ENCODE measurements around the gene KRTAP22-1.

KRTAP22-1 gene

GRCh38 chr21:30600787-30601186 is at the start of gene KRTAP22-1:
Gene KRTAP22-1, plus strand, starts transcription at chr21:30601087.
- DNase-seq (ENCODE audit: low read depth in 2 of 2) = no peak

- no peak for DNase-seq (ENCODE audit: low read depth in 2 of 2)
These were observed 48.1 kb upstream of the KRTAP22-1 start for GRCh38 chr21:30552782-30553181.

GRCh38 chr21:30555095-30555494 is 45.8 kb upstream of the KRTAP22-1 start:
- DNase-seq (ENCODE audit: low read depth in 2 of 2) = no peak

GRCh38 chr21:30561264-30561895 is 39.5 kb upstream of the KRTAP22-1 start, which contains the start of gene KRTAP19-7:
Gene KRTAP19-7, minus strand, starts transcription at chr21:30561314. Its CDS starts 25 bp downstream, at chr21:30561289.
- no peak for DNase-seq (ENCODE audit: low read depth in 2 of 2)

- DNase-seq (ENCODE audit: low read depth in 2 of 2) = no peak
These were observed 38.9 kb upstream of the KRTAP22-1 start for GRCh38 chr21:30561957-30562356.

- no peak for DNase-seq (ENCODE audit: low read depth in 2 of 2)
These were observed 37.8 kb upstream of the KRTAP22-1 start for GRCh38 chr21:30563072-30563471.

GRCh38 chr21:30563630-30564029 is 37.3 kb upstream of the KRTAP22-1 start:
- DNase-seq (ENCODE audit: low read depth in 2 of 2) = no peak

GRCh38 chr21:30567617-30568016 is 33.3 kb upstream of the KRTAP22-1 start:
- DNase-seq (ENCODE audit: low read depth in 2 of 2) = no peak

- no peak for DNase-seq (ENCODE audit: low read depth in 2 of 2)
These were observed 23.1 kb upstream of the KRTAP22-1 start for GRCh38 chr21:30577766-30578165.

- no peak for DNase-seq (ENCODE audit: low read depth in 2 of 2)
These were observed 21.5 kb upstream of the KRTAP22-1 start for GRCh38 chr21:30579346-30579745.

- no peak for DNase-seq (ENCODE audit: low read depth in 2 of 2)
These were observed 20.8 kb upstream of the KRTAP22-1 start for GRCh38 chr21:30580132-30580531.

- no peak for DNase-seq (ENCODE audit: low read depth in 2 of 2)
These were observed 18.0 kb upstream of the KRTAP22-1 start for GRCh38 chr21:30582870-30583269.

- no peak for DNase-seq (ENCODE audit: low read depth in 2 of 2)
These were observed 10.6 kb upstream of the KRTAP22-1 start, which contains the start of gene KRTAP22-2 for GRCh38 chr21:30590297-30590696. Gene KRTAP22-2, minus strand, starts transcription at chr21:30590397.

- no peak for DNase-seq (ENCODE audit: low read depth in 2 of 2)
These were observed 8.7 kb upstream of the KRTAP22-1 start, which contains the start of gene KRTAP6-3 for GRCh38 chr21:30592140-30592539. Gene KRTAP6-3, plus strand, starts transcription at chr21:30592440. Its CDS starts 6 bp downstream, at chr21:30592446.

- DNase-seq (ENCODE audit: low read depth in 2 of 2) = no peak
These were observed 2.1 kb upstream of the KRTAP22-1 start, which contains the start of gene KRTAP6-2 for GRCh38 chr21:30598802-30599201. Gene KRTAP6-2, minus strand, starts transcription at chr21:30598902. Its CDS starts 28 bp downstream, at chr21:30598874.

GRCh38 chr21:30605968-30606367 is 5.1 kb downstream of the KRTAP22-1 start:
- no peak for DNase-seq (ENCODE audit: low read depth in 2 of 2)

- DNase-seq (ENCODE audit: low read depth in 2 of 2) = no peak
These were observed 11.2 kb downstream of the KRTAP22-1 start for GRCh38 chr21:30612132-30612531.

- DNase-seq (ENCODE audit: low read depth in 2 of 2) = no peak
These were observed 12.9 kb downstream of the KRTAP22-1 start, which contains the start of gene KRTAP6-1 for GRCh38 chr21:30613836-30614235. Gene KRTAP6-1, minus strand, starts transcription at chr21:30613930. Its CDS starts 26 bp downstream, at chr21:30613904.

GRCh38 chr21:30615199-30615598 is 14.3 kb downstream of the KRTAP22-1 start:
- DNase-seq (ENCODE audit: low read depth in 2 of 2) = no peak

GRCh38 chr21:30616125-30616524 is 15.2 kb downstream of the KRTAP22-1 start, which contains the start of gene KRTAP20-1:
Gene KRTAP20-1, plus strand, starts transcription at chr21:30616425. Its CDS starts 30 bp downstream, at chr21:30616455.
- no peak for DNase-seq (ENCODE audit: low read depth in 2 of 2)

GRCh38 chr21:30620080-30620479 is 19.2 kb downstream of the KRTAP22-1 start:
- DNase-seq (ENCODE audit: low read depth in 2 of 2) = no peak

GRCh38 chr21:30620522-30620921 is 19.6 kb downstream of the KRTAP22-1 start, which contains the start of gene KRTAP20-4:
Gene KRTAP20-4, plus strand, starts transcription at chr21:30620627.
- no peak for DNase-seq (ENCODE audit: low read depth in 2 of 2)

GRCh38 chr21:30623362-30623761 is 22.5 kb downstream of the KRTAP22-1 start:
- DNase-seq (ENCODE audit: low read depth in 2 of 2) = no peak

All from stimulated activated CD4-positive, alpha-beta T cell treated with anti-CD3 and anti-CD28 coated beads, Interleukin-1b, Interleukin-23, amount 100 ng/mL, for 1 hour (primary cell).